HCT116 (cell line): ENCODE results near the gene CR1L. TPM values are rescaled to one million over a fixed set of nuclear protein-coding genes. Genes with fewer than 3 reads are reported as not detected.

Source experiments
- total RNA-seq: library from RNA; stranded (reverse); gene quantifications from one replicate; pipeline ENCODE4 v1.2.1, GENCODE V29; 2021; ENCODE audit not compliant: unreplicated experiment

The CR1L gene
- total RNA-seq, 1 experiment from 2014 or later, result 0.15 TPM

Other genes starting within 250 kb of the CR1L start
- gene CR2, start 190.8 kb upstream of the CR1L start, total RNA-seq, result 4.0 TPM
- 0.07 TPM for gene CR1, start 149.0 kb upstream of the CR1L start, total RNA-seq
- 100 TPM for gene CD46, start 106.9 kb downstream of the CR1L start, total RNA-seq